ENCODE results near the gene CREG2.

DNA sequence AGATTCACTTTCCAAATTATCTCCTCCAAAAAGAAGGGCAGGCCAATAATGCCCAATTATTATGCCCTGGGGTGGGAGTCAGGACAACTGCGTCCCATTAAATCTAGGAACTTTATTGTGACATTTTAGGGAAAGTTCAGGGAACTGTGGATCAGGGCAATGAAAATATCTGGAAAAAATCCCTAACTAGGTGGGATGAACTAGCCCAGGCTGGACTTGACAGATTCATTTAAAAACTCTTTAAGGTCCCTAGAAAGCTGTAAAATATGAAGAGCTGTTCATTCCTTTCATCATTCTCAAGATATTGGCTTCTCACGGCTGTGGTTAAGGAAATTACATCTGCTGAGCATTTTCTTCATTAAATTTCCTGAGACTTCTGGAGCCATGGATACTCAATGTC lies 8.2 kb downstream of the CREG2 start:
- TF ChIP-seq, protein P1, sequence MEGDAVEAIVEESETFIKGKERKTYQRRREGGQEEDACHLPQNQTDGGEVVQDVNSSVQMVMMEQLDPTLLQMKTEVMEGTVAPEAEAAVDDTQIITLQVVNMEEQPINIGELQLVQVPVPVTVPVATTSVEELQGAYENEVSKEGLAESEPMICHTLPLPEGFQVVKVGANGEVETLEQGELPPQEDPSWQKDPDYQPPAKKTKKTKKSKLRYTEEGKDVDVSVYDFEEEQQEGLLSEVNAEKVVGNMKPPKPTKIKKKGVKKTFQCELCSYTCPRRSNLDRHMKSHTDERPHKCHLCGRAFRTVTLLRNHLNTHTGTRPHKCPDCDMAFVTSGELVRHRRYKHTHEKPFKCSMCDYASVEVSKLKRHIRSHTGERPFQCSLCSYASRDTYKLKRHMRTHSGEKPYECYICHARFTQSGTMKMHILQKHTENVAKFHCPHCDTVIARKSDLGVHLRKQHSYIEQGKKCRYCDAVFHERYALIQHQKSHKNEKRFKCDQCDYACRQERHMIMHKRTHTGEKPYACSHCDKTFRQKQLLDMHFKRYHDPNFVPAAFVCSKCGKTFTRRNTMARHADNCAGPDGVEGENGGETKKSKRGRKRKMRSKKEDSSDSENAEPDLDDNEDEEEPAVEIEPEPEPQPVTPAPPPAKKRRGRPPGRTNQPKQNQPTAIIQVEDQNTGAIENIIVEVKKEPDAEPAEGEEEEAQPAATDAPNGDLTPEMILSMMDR (conservative IDR thresholded peaks at IDR 0.05; ENCODE audit: low read depth, low read length), result no peak
- no peak for TF ChIP-seq EZH2 (IDR thresholded peaks at IDR 0.05; ENCODE audit: borderline replicate concordance, low read depth, low read length, poor library complexity, severe bottlenecking)

Measured in A673 (cell line).